HG03175 (cell line): ENCODE results near the gene DAO.
"Not testable (repeated sequence)": the region's sequence is repeated elsewhere in the genome, so short reads cannot be mapped to it uniquely, and the experiment has no call there.

ENCODE experiments used
- ATAC-seq: cut with Tn5 transposase; IDR thresholded peaks from one replicate; pipeline ENCODE4 v1.9.1; 2021; ENCODE audit warnings: mild to moderate bottlenecking, moderate library complexity; ENCODE audit not compliant: unreplicated experiment

The DAO gene

DNA sequence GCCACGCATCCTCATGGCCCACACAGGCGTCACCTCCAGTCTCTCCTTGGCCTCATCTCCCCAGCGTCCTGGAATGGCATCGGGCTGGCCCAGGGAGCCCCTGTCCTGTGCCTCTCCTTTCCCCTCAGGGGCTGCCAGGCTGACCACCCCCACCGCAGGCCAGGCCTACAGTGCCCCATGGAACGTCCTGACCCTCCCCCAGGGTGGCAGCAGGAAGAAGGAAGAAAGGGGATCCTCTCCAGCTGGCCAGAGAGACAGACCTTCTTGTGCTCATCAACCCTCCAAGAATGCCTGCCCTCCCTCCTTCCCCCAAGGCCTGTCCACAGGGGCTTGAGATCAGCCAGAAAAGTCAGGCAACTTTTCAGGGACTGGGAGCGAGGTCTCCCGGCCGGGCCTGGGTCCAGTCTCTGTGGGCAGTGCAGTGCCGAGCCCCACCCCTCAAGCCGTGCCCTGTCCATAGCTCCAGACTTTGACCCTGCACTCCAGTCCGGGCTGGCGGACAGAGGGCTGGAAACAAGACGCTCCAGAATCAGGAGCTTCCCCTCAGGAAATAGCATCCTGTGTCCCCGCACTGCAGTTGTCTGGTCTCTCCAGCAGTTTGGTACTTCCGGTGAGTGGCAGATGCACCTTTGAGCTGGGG is at the start of gene DAO:
DAO (plus strand) TSS at position 478 of the 640 bp plus-strand sequence. CDS start 4,915 bp downstream, outside the sequence.
- no peak for ATAC-seq

DNA sequence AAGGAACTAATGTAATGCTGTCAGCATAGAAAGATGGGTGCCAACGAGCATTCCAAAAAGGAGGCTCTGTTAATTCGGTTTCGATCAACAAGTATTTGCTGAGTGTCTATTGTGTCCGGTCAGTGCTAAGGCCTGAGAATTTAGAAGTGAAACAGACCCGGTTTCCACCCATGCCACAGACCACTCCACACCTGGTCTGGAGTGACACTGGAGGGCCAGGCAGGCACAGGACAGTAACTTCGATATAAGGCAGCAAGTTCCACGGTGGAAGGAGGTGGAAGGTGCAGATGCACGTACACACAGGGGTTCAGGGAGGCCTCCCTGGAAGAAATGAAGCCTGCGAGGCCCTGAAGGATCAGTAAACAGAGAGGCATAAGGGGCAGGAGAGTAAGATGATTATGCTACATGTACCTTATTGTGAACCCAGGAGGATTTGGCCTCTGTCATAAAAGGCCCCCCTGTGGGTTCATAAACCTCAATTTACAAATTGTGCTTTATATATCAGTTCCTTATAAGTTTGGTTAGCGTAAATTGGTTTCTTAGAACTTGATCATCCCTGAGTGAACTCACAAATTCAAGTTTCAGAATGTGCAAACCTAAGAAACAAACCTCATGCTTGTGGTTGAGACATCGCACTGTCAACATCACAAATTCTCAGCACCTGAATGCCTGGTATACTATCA is 48.4 kb upstream of the DAO start:
- ATAC-seq = peak; percentile 77

DNA sequence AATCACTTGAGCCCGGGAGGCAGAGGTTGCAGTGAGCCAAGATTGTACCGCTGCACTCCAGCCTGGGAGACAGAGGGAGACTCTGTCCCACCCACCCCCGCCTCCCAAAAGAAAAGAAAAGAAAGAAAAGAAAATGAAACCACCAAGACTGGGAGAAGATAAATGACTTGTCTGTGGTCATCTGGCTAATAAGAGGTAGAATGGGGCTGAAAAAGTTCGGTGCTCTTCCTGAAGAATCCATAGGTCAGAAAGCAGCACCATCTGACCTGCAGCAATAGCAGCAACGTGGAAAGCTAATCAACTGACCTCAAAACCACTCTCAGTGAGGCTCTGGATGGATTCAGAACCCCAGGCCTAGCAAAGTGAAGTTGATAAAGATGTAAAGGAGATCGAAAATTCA is 47.7 kb upstream of the DAO start:
- ATAC-seq = no peak

DNA sequence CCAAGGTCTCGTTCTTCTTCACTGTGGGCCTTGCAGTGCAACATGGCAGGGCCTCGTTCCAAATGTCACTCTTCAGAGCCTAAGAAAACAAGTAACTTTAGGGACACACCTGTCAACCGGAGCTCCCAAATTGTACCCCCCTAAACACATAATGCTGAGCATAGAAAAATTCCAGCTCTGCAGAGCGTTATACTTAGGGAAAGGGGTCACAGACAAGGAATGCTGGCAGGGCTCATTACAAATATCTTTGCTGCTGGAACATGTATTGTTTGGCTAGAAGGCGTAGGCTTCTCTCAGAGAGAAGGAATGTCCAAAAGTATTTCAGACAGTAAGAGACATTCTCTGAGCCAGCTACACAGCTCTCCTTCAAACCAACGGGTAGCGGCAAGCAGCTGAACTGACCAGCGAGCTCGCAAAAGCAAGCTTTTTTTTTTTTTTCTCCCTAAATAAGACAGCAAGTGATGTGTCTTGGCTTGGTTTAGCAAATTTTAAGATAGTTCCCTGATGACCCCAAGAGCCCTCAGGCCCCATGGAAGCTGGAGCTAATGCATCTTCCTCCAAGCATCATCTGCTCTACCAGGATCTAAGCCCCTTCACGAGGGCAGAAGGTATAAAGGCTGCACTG is 47.0 kb upstream of the DAO start:
- ATAC-seq = no peak

DNA sequence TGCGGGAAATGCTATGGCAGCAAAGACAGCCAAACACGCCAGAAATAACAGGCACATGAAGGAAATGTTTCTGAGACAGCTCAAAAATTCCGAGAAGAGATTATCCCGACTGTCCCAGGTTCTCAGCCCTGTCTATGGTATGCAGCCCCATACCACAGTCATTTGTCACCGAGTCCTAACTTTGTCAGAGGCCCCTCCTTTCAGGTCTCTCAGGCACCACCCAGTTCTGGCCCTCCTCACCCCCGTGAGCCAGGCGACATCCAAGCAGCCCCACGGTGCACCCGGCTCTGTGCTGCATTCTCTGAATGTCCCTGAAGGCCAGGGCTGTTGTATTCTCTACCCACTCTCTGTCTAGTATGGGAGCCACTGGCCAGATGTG is 46.5 kb upstream of the DAO start:
- ATAC-seq = no peak

DNA sequence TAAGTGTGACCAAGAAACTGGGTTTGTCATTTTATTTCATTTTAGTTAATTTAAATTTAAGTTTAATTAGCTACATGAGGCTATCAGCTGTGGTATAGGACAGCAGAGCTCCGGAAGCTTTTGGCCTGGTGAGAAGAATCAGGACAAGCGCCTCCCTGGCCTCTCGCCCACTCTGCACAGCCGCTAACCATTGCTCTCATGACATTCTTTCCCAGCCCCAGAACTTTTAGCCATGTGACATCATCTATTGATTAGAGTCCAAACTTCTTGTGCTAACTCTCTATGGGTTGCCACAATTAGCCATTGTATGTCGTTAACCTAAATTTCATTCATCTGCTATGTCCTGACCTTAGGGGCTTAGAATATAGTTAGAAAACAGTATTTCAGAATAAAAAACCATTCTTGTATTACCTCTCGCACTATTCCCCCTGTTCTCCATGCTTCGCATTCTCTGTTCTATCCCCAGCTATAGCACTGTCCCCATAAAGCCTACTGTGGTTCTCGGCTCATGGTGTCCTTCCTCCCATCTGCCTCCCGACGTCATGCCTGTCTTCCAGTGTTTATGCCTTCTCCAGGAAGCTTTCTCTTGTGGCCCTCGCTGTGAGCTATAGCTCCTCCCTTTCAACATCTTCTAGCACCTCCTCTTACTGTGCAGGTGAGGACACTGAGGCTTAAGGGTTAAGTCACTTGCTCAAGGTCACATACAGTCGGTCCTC is 46.0 kb upstream of the DAO start:
- no peak for ATAC-seq

DNA sequence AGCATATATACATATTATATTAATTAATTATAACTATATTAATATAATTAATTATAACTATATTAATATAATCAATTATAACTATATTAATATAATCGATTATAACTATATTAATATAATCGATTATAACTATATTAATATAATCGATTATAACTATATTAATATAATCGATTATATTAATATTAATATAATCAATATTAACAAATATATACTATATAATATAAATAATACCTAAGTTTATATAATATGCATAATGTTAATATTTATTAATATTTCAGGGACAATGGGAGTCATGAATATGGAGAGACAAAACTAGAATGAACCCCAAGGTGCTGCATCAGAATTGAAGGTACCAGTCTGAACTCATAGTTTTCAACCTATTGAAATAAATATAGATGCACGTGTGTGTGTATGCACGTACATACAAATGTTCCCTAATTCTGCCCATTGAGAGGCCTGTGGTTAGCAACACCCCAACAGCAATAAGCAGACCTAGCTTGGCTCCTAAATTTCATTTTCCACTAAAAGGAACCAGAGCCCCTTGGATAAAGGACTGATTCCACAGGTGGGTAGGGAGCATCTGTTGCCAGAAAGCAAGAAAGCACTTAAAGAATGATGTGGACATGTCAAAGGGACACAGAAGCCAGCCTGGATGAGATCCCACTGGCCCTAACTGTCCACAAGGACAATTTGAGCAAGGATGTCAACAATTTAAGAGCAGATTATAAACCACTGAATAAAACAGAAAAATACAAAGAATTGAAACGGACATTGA is 43.8 kb upstream of the DAO start:
- ATAC-seq = no peak

DNA sequence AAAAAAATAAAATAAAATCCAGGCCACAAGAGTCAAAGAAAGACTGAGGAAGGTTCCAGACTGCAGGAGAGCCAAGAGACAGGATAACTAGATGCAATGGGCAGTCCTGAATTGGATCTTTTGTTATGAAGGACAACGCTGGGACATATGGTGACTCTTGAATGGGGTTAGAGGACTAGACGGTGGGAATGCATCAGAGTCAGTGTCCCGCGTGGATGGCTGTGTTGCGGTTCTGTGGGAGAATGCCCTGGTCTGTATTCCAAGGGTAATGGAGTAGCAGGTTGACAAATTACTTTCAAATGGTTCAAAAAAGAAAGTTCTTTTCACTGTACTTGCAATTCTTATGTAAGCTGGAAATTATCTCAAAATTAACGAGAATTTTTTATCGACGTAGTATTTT is 42.7 kb upstream of the DAO start:
- ATAC-seq = no peak

DNA sequence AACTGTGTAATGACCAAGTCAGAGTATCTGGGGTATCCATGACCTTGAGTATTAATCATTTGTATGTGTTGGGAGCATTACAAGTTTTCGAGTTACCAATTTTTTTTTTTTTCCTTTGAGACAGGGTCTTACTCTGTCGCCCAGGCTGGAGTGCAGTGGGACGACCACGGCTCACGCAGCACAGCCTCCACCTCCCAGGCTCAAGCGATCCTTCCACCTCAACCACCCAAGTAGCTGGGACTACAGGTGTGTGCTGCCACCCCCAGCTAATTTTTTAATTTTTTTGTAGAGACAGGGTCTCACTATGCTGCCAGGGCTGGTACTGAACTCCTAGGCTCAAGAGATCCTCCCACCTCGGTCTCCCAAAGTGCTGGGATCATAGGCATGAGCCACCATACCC is 42.2 kb upstream of the DAO start:
- ATAC-seq = no peak

DNA sequence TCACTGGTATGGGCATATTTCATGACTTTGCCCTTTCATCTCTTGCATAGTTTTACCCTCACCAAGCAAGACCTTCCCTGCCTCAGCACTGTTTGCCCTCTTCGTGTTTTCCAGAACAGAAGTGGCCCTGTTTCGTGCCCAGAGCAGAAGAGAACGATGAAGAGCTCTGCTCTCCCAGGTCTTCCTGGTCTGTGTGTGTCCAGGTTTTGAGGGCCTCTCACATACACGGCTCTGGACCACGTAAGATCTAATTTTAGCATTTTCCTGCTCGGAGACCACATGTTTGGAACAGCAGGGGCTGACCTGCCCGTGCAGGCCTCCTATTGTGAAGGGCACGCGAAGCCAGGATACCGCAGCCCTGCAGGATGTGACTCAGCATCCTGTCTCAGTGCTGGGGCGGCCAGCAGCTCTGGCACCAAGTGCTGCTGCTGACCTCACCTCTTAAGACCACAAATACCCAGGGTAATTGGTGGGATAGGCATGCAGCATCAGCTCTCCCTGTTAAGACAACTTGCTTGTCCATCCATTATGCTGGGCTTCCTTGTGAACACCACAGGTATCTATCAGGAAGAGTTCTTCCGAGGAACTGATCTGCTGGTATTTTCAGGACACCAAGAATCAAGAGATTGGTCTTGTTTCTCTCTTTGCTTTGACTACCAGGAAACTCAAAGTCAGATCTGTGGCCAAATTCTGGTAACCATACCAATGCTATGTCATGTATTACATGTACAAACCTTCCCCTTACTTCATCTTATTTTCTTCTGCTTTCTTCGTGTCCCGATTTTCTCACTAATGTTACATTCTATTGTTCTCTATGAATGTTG is 41.5 kb upstream of the DAO start:
- ATAC-seq = peak; percentile 98

DNA sequence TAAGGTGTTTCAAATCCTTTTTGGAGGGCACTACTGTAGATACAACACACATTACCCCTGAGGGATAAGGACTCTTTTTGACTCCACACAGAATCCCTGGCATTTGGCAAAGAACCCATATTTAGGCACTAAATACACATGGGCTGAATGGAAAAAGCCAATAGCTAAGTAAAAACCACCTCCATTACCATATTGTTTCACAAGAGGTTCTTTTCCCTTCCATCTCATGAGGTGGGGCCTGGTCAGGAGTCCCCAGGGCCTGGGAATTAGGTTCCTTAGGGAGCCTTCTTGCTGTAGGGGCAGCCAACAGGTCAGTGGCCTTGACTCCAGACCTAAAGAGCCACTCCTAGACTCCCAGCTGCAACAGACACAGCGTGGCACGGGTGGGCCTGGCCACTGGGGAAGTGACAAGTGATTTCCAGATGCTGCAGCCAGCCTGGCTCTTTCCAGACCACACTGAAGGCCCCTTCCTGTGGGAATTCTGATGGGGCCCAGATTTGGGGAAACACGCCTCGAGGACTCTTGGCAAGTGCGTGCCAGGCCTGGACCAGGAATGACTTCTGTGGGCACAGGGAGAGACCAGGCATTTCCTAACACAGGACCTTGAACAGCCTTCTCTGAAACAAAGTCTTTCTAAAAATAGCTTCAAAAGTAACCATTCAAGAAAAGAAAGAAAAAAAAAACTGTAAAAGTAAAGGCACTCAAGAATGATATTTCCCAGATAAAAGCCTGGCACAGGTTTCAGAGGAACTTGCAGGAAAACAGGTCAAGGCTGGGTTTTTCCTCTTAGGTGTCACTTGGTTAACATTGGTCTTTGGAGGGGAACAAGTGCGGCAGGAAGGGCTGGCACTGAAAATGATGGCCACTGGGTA is 40.6 kb upstream of the DAO start:
- ATAC-seq = no peak

DNA sequence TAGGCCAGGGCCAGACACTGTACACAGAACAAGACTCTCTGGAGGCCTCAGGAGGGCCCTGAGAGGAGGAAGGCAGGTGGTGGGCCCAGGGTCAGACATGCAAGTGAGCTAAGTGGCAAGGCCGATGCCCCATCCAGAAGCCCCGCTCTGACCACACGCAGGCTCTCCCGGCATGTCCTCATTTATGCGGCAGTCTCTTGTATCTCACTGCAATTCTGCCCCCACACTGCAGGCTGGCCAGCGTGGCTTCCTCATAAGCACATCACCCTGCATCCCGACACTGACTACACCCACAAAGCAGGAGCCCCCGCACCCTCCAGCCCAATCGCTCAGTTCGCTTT is 40.0 kb upstream of the DAO start:
- no peak for ATAC-seq

DNA sequence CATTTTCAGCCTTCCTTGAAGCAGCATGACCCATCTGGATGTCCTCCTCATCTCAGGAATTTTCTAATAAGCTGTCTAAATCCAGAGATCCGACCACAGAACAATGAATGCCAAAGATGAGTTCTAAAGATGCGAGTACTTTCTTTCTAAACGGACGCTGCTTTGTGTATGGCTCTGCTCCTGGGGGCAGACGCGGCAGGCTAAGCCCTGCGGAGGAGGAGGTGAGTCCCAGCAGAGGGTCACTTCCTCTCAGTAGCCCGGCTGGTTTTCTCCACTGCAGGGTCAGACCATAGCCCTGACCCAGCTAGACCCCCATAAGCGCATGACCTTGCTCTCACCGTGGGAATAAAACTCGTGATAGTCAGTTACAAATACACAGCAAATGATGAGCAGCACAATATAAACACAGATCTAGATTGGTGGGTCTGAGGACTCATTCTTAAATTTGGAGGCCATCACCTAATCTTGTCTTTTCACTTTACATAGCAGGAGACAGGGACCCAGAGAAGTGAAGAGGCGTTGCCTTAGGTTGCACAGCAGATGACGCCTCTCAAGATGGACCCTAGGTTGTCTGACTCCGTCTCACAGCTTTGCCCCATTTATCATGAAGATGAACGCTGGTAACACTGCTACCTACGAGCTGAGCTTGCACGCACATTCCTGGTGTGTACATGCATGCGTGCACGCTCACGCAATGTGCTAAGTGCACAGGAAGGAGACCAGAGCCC is 39.1 kb upstream of the DAO start:
- no peak for ATAC-seq

DNA sequence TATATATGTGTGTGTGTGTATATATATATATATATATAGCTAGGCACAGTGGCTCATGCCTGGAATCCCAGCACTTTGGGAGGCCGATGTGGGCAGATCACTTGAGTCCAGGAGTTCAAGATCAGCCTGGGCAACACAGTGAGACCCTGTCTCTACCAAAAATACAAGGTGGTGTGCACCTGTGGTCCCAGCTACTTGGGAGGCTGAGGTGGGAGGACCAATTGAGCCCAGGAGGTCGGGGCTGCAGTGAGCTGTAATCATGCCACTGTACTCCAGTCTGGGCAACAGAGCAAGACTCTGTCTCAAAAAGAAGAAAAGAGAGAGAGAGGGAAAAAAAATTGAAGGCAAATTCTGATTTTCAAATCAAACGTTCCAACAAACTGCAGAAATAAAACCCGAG is 38.1 kb upstream of the DAO start:
- not testable (repeated sequence) for ATAC-seq

DNA sequence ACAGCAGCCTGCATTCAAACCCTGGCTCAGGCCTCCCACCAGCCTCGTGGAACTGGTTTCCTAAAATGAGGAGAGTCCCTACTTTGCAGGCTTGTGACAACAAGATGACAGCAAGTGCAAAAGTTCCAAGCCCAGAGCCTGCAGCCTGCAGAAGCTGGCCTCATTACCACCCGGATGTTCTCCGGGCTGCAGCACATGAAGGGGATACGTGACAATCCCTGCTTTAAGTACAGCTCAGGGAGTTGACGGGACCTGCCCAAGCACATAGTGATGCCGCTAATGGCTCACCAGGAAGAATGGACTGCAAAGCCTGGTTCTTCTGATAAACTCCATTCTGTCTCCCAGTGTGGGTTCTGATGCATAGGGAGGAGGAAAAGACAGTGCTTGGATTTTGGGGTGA is 37.5 kb upstream of the DAO start:
- ATAC-seq = no peak

DNA sequence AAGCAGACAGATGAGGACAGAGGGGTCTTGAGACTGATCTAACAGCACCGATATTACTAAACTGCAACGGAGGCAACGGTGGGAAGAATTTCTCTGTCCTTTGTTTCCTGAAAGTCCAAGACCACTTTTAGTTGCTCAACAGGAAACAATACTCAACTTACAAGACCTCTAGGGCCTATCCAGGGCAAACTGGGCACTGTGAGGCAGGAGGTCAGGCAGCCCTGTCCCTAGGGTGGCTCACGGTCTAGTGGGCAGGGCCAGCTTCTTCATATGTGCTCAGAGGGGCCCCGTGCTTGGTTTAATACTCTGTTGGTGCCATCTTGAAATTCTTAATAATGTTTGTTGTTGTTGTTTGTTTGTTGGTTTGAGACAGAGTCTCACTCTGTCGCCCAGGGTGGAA is 36.7 kb upstream of the DAO start:
- ATAC-seq = no peak

DNA sequence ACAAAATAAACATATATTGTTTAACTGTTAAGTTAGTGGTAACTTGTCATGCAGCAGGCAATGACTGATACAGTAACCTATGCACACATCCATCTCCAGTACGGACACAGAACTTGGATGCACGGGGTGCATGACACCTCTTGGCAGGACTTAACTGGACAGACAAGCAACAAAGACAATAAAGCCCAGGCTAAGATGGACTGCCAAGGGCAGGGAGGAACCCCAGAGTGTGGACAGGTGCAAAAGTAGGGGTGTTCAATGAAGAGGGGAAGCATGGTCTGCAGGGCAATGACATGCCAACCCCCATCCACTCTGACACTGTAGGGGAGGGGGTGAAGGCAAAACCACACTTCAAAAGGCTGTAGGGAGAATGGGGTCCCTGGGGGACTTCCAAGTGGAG is 34.2 kb upstream of the DAO start:
- ATAC-seq = no peak

DNA sequence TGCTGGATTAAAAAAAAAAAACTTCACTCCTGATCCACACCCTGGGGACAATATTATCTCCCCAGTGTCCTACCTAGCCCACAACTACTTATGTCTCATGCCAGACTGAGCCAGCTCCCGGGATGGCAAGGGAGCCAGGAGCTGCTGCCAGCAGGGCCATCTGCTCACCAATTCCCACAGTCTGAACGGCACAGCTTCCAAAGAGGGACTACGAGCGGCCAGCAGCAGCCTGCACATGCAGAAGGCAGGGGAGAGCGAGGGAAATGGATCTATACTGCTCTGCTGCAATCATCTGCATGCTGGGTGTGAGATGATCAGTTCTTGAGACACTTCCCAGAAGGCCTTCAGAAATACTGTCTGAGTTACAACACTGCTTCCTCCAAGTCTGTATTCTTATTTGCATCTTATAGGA is 33.6 kb upstream of the DAO start:
- no peak for ATAC-seq

DNA sequence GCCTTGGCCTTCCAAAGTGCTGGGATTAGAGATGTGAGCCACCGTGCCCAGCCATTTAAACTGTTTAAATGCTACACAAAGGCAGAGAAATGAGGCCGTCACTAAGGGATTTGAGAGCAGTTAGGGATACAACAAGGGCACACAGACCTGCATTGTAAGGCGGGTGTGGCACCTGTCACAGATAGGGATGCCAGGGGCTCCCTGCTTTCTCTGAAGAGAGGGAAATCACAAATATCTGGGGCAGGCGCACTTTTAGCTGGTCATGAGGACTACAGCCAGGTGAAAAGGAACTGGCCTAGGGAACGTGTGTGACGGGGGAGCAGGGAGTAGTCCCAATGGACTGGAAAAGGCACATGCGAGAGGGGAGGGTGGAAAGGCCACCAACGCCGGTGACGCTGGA is 32.2 kb upstream of the DAO start:
- no peak for ATAC-seq
